ENCODE data around the gene MAGI1.

The MAGI1 gene

DNA sequence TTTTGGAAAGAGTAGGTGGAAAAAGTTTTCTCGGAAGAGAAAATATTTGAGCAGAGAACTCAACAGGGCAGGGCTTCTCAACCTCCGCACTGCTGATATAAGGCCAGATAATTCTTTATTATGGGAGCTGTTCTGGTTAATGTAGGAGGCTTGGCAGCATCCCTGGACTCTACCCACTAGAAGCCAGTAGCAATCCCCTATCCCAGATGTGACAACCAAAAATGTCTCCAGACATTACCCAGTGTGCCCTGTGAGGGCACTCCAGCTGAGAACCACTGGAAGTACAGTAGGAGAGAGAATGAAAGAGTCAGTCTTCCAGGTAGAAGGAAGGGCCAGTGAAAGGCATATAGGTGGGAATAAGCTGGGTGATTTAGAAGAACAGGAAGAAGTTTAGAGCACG, 703.1 kb downstream of the MAGI1 start:
- no peak for DNase-seq

DNA sequence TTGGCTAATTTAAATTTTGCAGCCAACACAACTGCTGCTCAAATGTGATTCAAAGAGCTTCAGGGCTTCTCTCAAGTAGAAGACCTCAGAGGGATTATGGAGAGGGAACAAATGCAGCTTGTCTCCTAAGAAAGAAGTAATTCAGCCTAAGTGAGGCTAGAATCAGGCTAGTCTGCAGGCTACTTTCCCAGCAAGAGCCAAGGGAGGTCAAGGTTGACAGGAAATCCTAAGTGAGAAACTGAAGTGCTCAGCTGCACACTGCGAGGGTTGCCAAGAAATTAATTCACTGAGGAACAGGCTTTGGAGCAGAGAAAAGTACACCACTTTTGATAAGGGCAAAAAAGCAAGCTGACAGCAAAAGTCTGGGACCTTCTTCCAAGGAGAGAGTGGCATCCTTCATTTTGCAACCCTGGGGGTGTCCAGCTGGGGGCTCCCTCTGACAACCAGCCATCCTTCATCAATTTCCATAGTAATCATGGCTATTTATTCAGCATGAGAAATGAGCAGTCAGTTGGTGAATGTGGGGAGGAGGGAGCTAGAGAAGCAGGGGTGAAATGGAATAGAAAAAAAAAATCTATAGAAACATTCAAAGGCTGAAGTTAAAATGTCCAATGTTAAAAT, 704.6 kb downstream of the MAGI1 start:
- DNase-seq, result no peak

DNA sequence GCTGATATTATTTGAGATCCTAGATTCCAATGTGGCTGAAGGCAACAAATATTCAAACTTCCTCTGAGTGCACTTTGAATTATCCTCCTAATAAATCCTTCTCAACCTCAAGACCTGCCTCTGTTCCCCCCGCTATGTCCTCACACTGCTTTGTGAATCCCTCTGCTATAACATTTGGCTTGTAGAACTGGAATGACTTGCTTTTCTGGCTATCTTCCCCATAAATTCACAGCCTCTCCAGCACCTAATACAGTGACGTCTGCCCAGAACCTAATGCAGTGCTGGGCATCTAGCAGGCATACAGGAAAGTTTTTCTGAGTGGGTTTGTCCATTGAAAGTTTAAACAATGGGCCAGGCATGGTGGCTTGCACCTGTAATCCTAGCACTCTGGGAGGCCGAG, 707.0 kb downstream of the MAGI1 start:
- DNase-seq, result no peak

DNA sequence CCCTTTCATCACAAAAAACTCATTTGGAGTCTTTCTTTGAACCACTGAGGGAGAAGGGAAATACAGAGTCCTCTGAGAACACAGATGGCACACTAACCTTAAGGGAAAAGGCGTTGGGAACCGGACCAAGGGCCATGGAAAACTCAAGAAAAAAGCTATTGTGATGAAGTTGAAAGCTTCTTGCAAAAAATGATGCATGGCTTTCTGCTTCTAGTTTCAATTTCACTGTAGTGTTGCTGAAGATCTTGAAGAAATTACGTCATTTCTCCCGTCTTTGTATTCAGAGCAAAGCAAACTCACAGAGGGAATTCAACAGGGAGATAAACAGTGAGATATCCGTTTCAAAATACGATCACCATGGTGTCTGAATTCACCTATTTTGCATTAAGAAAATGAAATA, 708.6 kb downstream of the MAGI1 start:
- DNase-seq, result peak; percentile 42

DNA sequence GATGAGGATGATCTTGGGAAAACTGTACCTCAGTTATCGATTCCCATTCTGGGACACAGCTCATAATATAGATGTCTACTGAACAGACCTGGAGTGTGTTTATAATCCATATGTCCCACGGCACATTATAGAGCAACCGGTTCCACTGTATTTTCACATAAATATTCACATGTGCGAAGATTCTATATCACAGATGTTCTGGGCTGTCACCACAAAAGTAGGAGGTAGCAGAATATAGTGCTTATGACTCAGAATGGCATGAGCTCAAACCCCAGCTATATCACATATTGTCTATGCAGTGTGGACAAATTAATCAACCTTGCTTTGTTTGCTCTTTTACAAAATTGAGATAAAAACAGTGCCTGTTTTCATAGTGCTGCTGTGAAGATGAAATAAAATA, 710.6 kb downstream of the MAGI1 start:
- DNase-seq, result no peak

DNA sequence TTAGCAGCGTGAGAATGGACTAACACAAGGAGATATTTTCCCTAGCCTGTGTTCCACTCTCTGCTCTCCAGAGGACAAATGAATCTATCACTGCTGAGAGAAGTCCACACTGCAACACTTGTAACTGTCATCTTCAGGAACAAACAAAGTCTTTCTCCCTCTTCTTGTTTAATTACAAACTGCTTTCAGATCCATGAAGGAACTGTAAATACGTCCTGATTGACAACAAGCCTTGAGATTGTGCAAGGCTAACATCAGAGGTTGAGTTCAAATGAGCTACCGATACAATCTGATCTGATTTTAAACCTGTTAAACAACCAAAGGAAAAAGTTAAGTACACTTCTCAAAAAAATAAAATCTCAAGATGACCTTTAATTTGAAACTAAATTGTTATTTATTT, 712.1 kb downstream of the MAGI1 start:
- DNase-seq, result no peak

DNA sequence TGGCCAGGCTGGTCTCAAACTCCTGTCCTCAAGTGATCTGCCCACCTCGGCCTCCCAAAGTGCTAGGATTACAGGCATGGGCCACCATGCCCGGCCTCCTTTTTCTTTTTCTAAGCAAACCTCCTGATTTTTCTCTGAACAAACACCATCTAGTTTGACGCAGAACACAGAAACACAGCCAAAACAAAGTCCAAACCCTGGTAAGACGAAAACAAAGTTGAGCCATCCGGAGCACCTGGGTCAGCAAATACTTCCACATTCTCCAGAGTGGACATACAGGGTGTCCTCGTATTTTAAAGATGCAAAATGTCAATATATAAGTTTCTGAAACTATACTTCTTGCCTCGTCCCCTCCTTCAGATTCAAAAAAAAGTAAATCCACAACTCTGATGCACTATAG, 715.8 kb downstream of the MAGI1 start:
- DNase-seq, result no peak

DNA sequence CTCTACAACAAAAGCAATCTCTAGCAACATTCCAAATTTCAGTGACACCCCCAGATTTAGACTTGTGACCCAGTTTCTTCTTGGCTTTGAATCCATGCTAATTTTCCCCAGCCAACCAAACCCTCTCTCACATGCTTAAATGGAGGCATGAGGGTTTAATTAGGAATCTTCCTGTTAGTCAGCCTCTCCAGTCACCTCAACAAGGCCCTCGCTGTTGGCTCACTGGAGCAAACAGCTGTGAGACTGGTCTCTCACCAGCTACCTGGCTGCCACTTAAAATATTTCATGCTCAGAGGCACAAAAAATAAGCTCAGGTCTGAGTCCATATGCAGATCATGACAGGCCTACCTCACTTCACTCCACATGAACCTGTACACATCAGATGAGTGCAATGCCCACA, 720.5 kb downstream of the MAGI1 start:
- peak; percentile 25 for DNase-seq

DNA sequence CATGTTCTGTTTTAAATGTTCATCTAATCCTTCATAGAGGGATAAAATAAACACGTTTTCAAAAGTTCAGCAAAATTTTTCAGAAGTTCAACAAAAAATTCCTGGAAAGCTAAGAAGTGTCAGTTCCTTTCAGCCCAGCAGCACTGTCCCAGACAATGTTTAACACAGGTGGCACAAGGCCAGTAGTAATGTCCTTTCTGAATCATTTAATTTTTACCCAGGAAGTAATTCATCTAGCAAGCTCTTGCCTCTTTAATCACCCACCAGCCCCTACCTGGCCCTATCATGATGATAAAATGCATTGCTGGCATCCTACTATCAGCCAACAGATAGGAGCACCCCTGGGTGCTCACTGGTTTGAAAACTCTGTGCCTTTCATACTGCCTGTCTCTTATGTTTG, 723.8 kb downstream of the MAGI1 start:
- no peak for DNase-seq

DNA sequence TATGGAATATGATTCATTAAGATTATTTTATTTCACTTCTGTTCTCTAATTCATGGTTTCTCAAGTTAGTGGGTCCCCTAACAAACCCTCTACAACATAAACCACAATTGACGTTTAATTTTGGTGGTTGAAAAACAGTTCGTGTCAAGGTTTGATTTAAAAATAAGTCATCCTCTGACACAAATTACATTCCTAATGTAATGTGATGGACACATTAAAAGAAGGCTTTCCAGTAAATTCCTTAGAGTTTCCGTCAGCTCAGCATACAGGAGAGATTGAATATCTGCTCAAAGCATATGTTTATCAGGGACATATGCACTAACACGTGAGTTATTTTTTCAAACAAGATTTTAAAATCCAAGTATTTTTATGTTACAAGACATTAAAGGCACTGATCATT, 724.4 kb downstream of the MAGI1 start:
- peak; percentile 72 for DNase-seq

DNA sequence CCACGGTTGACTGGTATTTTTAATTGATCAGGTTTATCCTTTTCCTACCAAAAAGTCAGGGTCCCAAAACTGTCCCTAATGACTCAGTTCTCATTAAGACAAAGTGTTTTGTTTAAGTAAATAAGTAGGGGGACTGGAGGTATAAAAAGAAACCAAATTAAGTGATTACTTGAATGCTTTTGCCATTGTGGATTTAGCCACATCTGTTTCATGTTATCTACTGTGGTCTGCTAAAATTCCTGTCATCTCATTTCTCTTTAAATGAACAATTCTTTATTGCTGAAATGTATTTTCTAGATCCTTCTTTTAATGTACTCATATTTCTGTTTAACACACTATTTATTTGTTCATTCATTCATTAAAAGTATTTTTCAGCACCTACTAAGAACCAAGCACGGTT, 725.1 kb downstream of the MAGI1 start:
- DNase-seq, result peak; percentile 56

DNA sequence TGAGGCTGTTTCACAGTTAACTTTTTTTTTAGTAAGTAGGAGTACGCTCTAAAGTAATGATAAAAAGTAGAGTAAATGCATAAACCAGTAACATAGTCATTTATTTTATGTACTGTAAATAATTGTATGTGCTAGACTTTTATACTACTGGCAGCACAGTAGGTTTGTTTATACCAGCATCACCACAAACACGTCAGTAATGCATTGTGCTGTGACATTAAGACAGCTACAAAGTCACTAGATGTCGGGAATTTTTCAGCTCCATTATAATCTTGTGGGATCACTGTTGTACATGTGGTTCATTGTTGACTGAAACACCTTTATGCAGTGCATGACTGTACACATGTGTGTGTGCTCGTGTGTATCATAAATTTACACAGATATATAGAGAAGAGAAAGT, 732.9 kb downstream of the MAGI1 start:
- no peak for DNase-seq

Data from fibroblast of upper back skin (primary cell).